DOHH2 (cell line): ENCODE measurements around the gene XRRA1.

Experiments used
- CTCF ChIP-seq: fragments of 200-600 bp; sonication (generic); IDR thresholded peaks from one replicate; pipeline ENCODE4 v1.5.1; 2014; ENCODE audit warnings: antibody characterized with exemption, mild to moderate bottlenecking, low read depth, low read length; ENCODE audit not compliant: poor library complexity, severe bottlenecking
- EZH2phosphoT487 ChIP-seq: fragments of 200-600 bp; sonication (generic); IDR thresholded peaks from 2 replicates; pipeline ENCODE4 v1.6.1; 2017; ENCODE audit warnings: borderline replicate concordance, mild to moderate bottlenecking, antibody characterized with exemption, low read length, moderate library complexity, mixed read lengths

- no peak for TF ChIP-seq CTCF
- TF ChIP-seq EZH2phosphoT487 = no peak
Observed at GRCh38 chr11:74847395-74847794, 101.5 kb downstream of the XRRA1 start.
